ENCODE measurements around the gene MRPS23. TPM values are rescaled to one million over a fixed set of nuclear protein-coding genes. Genes with fewer than 3 reads are reported as not detected.

Gene MRPS23
- total RNA-seq, 3 donors from 2014 or later (not counting 1 experiment from before 2014, with no cell fraction given): 12.8 to 17.3 (median 17.2) TPM

GRCh38 chr17:57809879-57810278 is 40.0 kb downstream of the MRPS23 start:
- Histone ChIP-seq H3K27ac (ENCODE audit: low read length) (no peak overlapping the region), H3K36me3 (ENCODE audit: control insufficient read depth, insufficient read depth, low read length) (no peaks in the 10 kb centered on the region), H3K4me1 (ENCODE audit: control insufficient read depth, insufficient read depth, low read length) (peaks cover 9% of the 10 kb centered on the region), H3K4me3 (ENCODE audit: low read length) (no peak overlapping the region), H3K27me3 (ENCODE audit: control insufficient read depth, insufficient read depth, low read length) (no peaks in the 10 kb centered on the region), H3K9me3 (ENCODE audit: control insufficient read depth, insufficient read depth, low read length) (no peaks in the 10 kb centered on the region)
- ATAC-seq (no peak), DNase-seq (no peak)
- intact Hi-C loops (cut with micrococcal nuclease): no loop called here
- H3K36me3 Mint-ChIP-seq: no peaks in the 10 kb centered on the region
- no peaks in the 10 kb centered on the region for H3K9me3 Mint-ChIP-seq
- H3K27me3 Mint-ChIP-seq (ENCODE audit: low read depth in 2 of 2): peaks cover 43 to 48% of the 10 kb centered on the region in 2 donors
- 80% methylated on average over 5 of the region's 5 CpGs for WGBS (ENCODE audit: insufficient coverage)
- H3K4me3 Mint-ChIP-seq: no peak overlapping the region
- no peak for TF ChIP-seq CTCF (IDR thresholded peaks at IDR 0.05)
- peaks cover 0 to 5% of the 10 kb centered on the region in 2 donors for H3K4me1 Mint-ChIP-seq
- H3K27ac Mint-ChIP-seq: no peak overlapping the region

GRCh38 chr17:57808882-57809281 is 41.0 kb downstream of the MRPS23 start:
- Histone ChIP-seq H3K36me3 (ENCODE audit: control insufficient read depth, insufficient read depth, low read length) (no peaks in the 10 kb centered on the region), H3K4me1 (ENCODE audit: control insufficient read depth, insufficient read depth, low read length) (peaks cover 9% of the 10 kb centered on the region), H3K27me3 (ENCODE audit: control insufficient read depth, insufficient read depth, low read length) (no peaks in the 10 kb centered on the region), H3K4me3 (ENCODE audit: low read length) (no peak overlapping the region), H3K9me3 (ENCODE audit: control insufficient read depth, insufficient read depth, low read length) (no peaks in the 10 kb centered on the region), H3K27ac (ENCODE audit: low read length) (no peak overlapping the region)
- Mint-ChIP-seq H3K4me3 (no peak overlapping the region), H3K4me1 (peaks cover 0 to 5% of the 10 kb centered on the region in 2 donors), H3K27me3 (ENCODE audit: low read depth in 2 of 2) (peaks cover 39 to 41% of the 10 kb centered on the region in 2 donors), H3K9me3 (no peaks in the 10 kb centered on the region), H3K27ac (no peak overlapping the region), H3K36me3 (no peaks in the 10 kb centered on the region)
- WGBS (ENCODE audit: insufficient coverage): 85% methylated on average over 2 of the region's 5 CpGs
- no peak for ATAC-seq
- no peak for TF ChIP-seq CTCF (IDR thresholded peaks at IDR 0.05)
- intact Hi-C loops (cut with micrococcal nuclease): no loop called here
- no peak for DNase-seq

- no peak overlapping the region for H3K27ac Mint-ChIP-seq
- Histone ChIP-seq H3K36me3 (ENCODE audit: control insufficient read depth, insufficient read depth, low read length) (no peaks in the 10 kb centered on the region), H3K4me1 (ENCODE audit: control insufficient read depth, insufficient read depth, low read length) (peaks cover 6% of the 10 kb centered on the region), H3K9me3 (ENCODE audit: control insufficient read depth, insufficient read depth, low read length) (peaks cover 2% of the 10 kb centered on the region), H3K4me3 (ENCODE audit: low read length) (no peak overlapping the region), H3K27ac (ENCODE audit: low read length) (no peak overlapping the region), H3K27me3 (ENCODE audit: control insufficient read depth, insufficient read depth, low read length) (no peaks in the 10 kb centered on the region)
- TF ChIP-seq CTCF (IDR thresholded peaks at IDR 0.05): no peak
- peaks cover 31 to 34% of the 10 kb centered on the region in 2 donors for H3K27me3 Mint-ChIP-seq (ENCODE audit: low read depth in 2 of 2)
- H3K4me3 Mint-ChIP-seq: no peak overlapping the region
- intact Hi-C loops (cut with micrococcal nuclease): no loop called here
- peaks cover 0 to under 1% of the 10 kb centered on the region in 2 donors for H3K4me1 Mint-ChIP-seq
- H3K9me3 Mint-ChIP-seq: peaks cover 2% of the 10 kb centered on the region in 2 donors
- no peak for ATAC-seq
- WGBS (ENCODE audit: insufficient coverage): 72% methylated on average over 4 of the region's 5 CpGs
- H3K36me3 Mint-ChIP-seq: peaks cover 9% of the 10 kb centered on the region
- DNase-seq: no peak
Observed at GRCh38 chr17:57806167-57806830, 43.5 kb downstream of the MRPS23 start.

GRCh38 chr17:57803021-57803420 is 46.8 kb downstream of the MRPS23 start:
- peaks cover 19% of the 10 kb centered on the region for H3K36me3 Mint-ChIP-seq
- H3K27me3 ChIP-seq (ENCODE audit: control insufficient read depth, insufficient read depth, low read length): no peaks in the 10 kb centered on the region
- DNase-seq: no peak
- no peak overlapping the region for H3K27ac ChIP-seq (ENCODE audit: low read length)
- H3K9me3 ChIP-seq (ENCODE audit: control insufficient read depth, insufficient read depth, low read length): peaks cover 8% of the 10 kb centered on the region
- H3K4me1 ChIP-seq (ENCODE audit: control insufficient read depth, insufficient read depth, low read length): no peaks in the 10 kb centered on the region
- H3K9me3 Mint-ChIP-seq: peaks cover 5 to 10% of the 10 kb centered on the region in 2 donors
- no peak overlapping the region for H3K4me3 ChIP-seq (ENCODE audit: low read length)
- intact Hi-C loops (cut with micrococcal nuclease): no loop called here
- WGBS (ENCODE audit: insufficient coverage): 77% methylated on average over 4 of the region's 4 CpGs
- no peaks in the 10 kb centered on the region for H3K4me1 Mint-ChIP-seq
- H3K27me3 Mint-ChIP-seq (ENCODE audit: low read depth in 2 of 2): peaks cover 14 to 15% of the 10 kb centered on the region in 2 donors
- no peaks in the 10 kb centered on the region for H3K36me3 ChIP-seq (ENCODE audit: control insufficient read depth, insufficient read depth, low read length)
- no peak for ATAC-seq
- TF ChIP-seq CTCF (IDR thresholded peaks at IDR 0.05): no peak
- H3K4me3 Mint-ChIP-seq: no peak overlapping the region
- H3K27ac Mint-ChIP-seq: no peak overlapping the region

All from natural killer cell (primary cell).